HCT116 (cell line): ENCODE data around the gene CLDN15. TPM values are rescaled to one million over a fixed set of nuclear protein-coding genes. Genes with fewer than 3 reads are reported as not detected.

Source experiments
- ATAC-seq: fragments of 200-7000 bp; cut with Tn5 transposase; 2 replicates; pipeline ENCODE4 v1.9.1; 2020; ENCODE audit warnings: mild to moderate bottlenecking, moderate library complexity
- BruUV-seq: library from RNA; stranded (reverse); fragments of 400-500 nt; replicated peaks from 2 replicates; lab custom pipeline; 2021; lab: Mats Ljungman, UMichigan
- CTCF ChIA-PET: fragments of 300-600 bp; sonication (Branson Sonifier 250); formaldehyde crosslinking; loops from one replicate; lab custom pipeline; 2021; ENCODE audit warnings: antibody characterized with exemption; lab: Charles Lee
- POLR2A ChIA-PET: fragments of 300-600, 350-600 bp; sonication (Branson Sonifier 250); formaldehyde crosslinking; loops from one replicate; lab custom pipeline; 2021; ENCODE audit warnings: antibody characterized with exemption; lab: Charles Lee
- RAD21 ChIA-PET, 2 experiments: fragments of 300-600 bp; sonication (Branson Sonifier 250); formaldehyde crosslinking; loops; one replicate each; lab custom pipeline; 2023; ENCODE audit warnings: low total read pairs in 2 of 2; ENCODE audit not compliant: uncharacterized antibody in 2 of 2, unreplicated experiment in 2 of 2, low non-redundant PET in 1 of 2; lab: Charles Lee
- DNase-seq: peaks from one replicate; pipeline ENCODE4 v3.0.0-alpha.2; 2010; ENCODE audit warnings: low read depth, low spot score
- H2AFZ ChIP-seq: fragments of 200-600 bp; shearing (Covaris generic), sonication (generic); 2 replicates; pipeline ENCODE4 v1.6.1; 2017; ENCODE audit warnings: low read depth, mixed run types, mixed read lengths, antibody characterized with exemption, low read length; ENCODE audit not compliant: poor library complexity, severe bottlenecking
- H3K27ac ChIP-seq: 2 replicates; pipeline ENCODE4 v1.5.1; 2012; ENCODE audit warnings: low read depth, low read length
- H3K27me3 ChIP-seq: fragments of 200-600 bp; sonication (generic); 2 replicates; pipeline ENCODE4 v1.6.1; 2016; ENCODE audit warnings: mixed run types, low read length, mixed read lengths; ENCODE audit not compliant: insufficient read depth
- H3K36me3 ChIP-seq, 2 experiments: fragments of 200-500 bp in 1 of 2; fragments of 200-600 bp in 1 of 2; sonication (Bioruptor generic) in 1 of 2; sonication (generic) in 1 of 2; 2 replicates each; pipeline versions ENCODE4 v1.5.1 to v1.6.1; 2014 to 2016; ENCODE audit warnings: low read length in 2 of 2, inconsistent platforms in 1 of 2, mixed read lengths in 1 of 2, mixed run types in 1 of 2; ENCODE audit not compliant: insufficient read depth in 2 of 2, control insufficient read depth in 1 of 2
- H3K4me1 ChIP-seq, 2 experiments: fragments of 200-600 bp in 1 of 2; sonication (generic) in 1 of 2; 2 replicates each; pipeline versions ENCODE4 v1.5.1 to v1.6.1; 2012 to 2017; ENCODE audit warnings: low read length in 2 of 2, inconsistent platforms in 1 of 2, mild to moderate bottlenecking in 1 of 2, mixed read lengths in 1 of 2, mixed run types in 1 of 2, moderate library complexity in 1 of 2; ENCODE audit not compliant: insufficient read depth in 2 of 2, control insufficient read depth in 1 of 2
- H3K4me2 ChIP-seq: fragments of 200-600 bp; sonication (generic); 2 replicates; pipeline ENCODE4 v1.6.1; 2017; ENCODE audit warnings: mixed run types, low read length, mixed read lengths
- H3K4me3 ChIP-seq, 2 experiments: fragments of 200-600 bp in 1 of 2; sonication (generic) in 1 of 2; replicated peaks in 1 of 2; 2 replicates each; pipeline ENCODE4 v1.5.1; 2011 to 2016; ENCODE audit warnings: low read length in 2 of 2, control low read depth in 1 of 2, low read depth in 1 of 2, mild to moderate bottlenecking in 1 of 2, mixed read lengths in 1 of 2, mixed run types in 1 of 2
- H3K79me2 ChIP-seq: fragments of 200-600 bp; sonication (generic); 2 replicates; pipeline ENCODE4 v1.6.1; 2017; ENCODE audit warnings: mild to moderate bottlenecking, mixed run types, low read length, moderate library complexity, mixed read lengths; ENCODE audit not compliant: insufficient read depth
- H3K9ac ChIP-seq: fragments of 200-600 bp; sonication (generic); 2 replicates; pipeline ENCODE4 v1.6.1; 2016; ENCODE audit warnings: low read length, mixed read lengths
- H3K9me2 ChIP-seq: fragments of 200-600 bp; sonication (generic), shearing (Covaris generic); 2 replicates; pipeline ENCODE4 v1.6.1; 2017; ENCODE audit warnings: mixed run types, mild to moderate bottlenecking, moderate library complexity; ENCODE audit not compliant: insufficient read depth
- H3K9me3 ChIP-seq, 2 experiments: fragments of 200-500 bp in 1 of 2; fragments of 200-600 bp in 1 of 2; sonication (Bioruptor generic) in 1 of 2; sonication (generic) in 1 of 2; 2 replicates each; pipeline ENCODE4 v1.6.1; 2014 to 2017; ENCODE audit warnings: low read length in 2 of 2, mixed read lengths in 2 of 2, inconsistent platforms in 1 of 2, low read depth in 1 of 2, mild to moderate bottlenecking in 1 of 2, mixed run types in 1 of 2, moderate library complexity in 1 of 2; ENCODE audit not compliant: control insufficient read depth in 1 of 2, insufficient read depth in 1 of 2
- H4K20me1 ChIP-seq: fragments of 200-600 bp; sonication (generic), shearing (Covaris generic); 2 replicates; pipeline ENCODE4 v1.6.1; 2017; ENCODE audit warnings: mixed run types, mild to moderate bottlenecking, moderate library complexity; ENCODE audit not compliant: insufficient read depth
- ELF1 ChIP-seq: IDR thresholded peaks from 2 replicates; pipeline ENCODE4 v1.6.1; 2012; ENCODE audit warnings: low read depth, borderline replicate concordance
- EZH2 ChIP-seq: fragments of 200-600 bp; sonication (generic); IDR thresholded peaks from 2 replicates; pipeline ENCODE4 v1.6.1; 2017; ENCODE audit warnings: antibody characterized with exemption, mixed run types
- EZH2phosphoT487 ChIP-seq: fragments of 200-600 bp; IDR thresholded peaks from 2 replicates; pipeline ENCODE4 v1.6.1; 2018; ENCODE audit warnings: antibody characterized with exemption, borderline replicate concordance
- SIN3A ChIP-seq: IDR thresholded peaks from 2 replicates; pipeline ENCODE4 v1.6.1; 2012; ENCODE audit warnings: low read depth
- TCF7L2 ChIP-seq: IDR thresholded peaks from 2 replicates; pipeline ENCODE4 v1.7.0; 2011; ENCODE audit warnings: borderline replicate concordance, inconsistent platforms; ENCODE audit not compliant: insufficient read depth, insufficient read length; ENCODE audit errors: extremely low read depth
- YY1 ChIP-seq: IDR thresholded peaks from 2 replicates; pipeline ENCODE4 v1.6.1; 2011; ENCODE audit warnings: low read length, low read depth, moderate library complexity, mild to moderate bottlenecking; ENCODE audit not compliant: insufficient replicate concordance; ENCODE audit errors: extremely low read depth
- ZFX ChIP-seq: fragments of 450-650 bp; IDR thresholded peaks from 2 replicates; pipeline ENCODE4 v1.6.1; 2017
- intact Hi-C: fragments of 100-400 bp; cut with micrococcal nuclease; formaldehyde crosslinking; loops from 2 replicates; pipeline ENCODE4 v1.10.0; 2022
- total RNA-seq: library from RNA; stranded (reverse); gene quantifications from one replicate; pipeline ENCODE4 v1.2.1, GENCODE V29; 2021; ENCODE audit not compliant: unreplicated experiment
- TF ChIP-seq, protein P1 (sequence below): IDR thresholded peaks from 2 replicates; pipeline ENCODE4 v1.6.1; 2011; ENCODE audit warnings: mild to moderate bottlenecking, low read length, moderate library complexity; ENCODE audit not compliant: insufficient replicate concordance; ENCODE audit errors: extremely low read depth
- TF ChIP-seq, protein P2 (sequence below): IDR thresholded peaks from 2 replicates; pipeline ENCODE4 v1.6.1; 2012; ENCODE audit warnings: low read depth
- TF ChIP-seq, protein P3 (sequence below), 3 experiments: fragments of 200-600 bp in 1 of 3; sonication (generic) in 1 of 3; IDR thresholded peaks in 2 of 3; conservative IDR thresholded peaks in 1 of 3; 2 replicates each; pipeline ENCODE4 v1.5.1; 2012 to 2017; ENCODE audit warnings: low read depth in 2 of 3, low read length in 2 of 3, antibody characterized with exemption in 1 of 3, borderline replicate concordance in 1 of 3, control low read depth in 1 of 3, mild to moderate bottlenecking in 1 of 3, mixed read lengths in 1 of 3, mixed run types in 1 of 3, moderate library complexity in 1 of 3; ENCODE audit not compliant: insufficient read depth in 1 of 3

The CLDN15 gene
- total RNA-seq, 1 experiment from 2014 or later = 16.9 TPM

- no TSS peak for BruUV-seq
- no peaks in the 10 kb centered on the region for H3K9me3 ChIP-seq
- H2AFZ ChIP-seq = no peak overlapping the region
- TF ChIP-seq YY1 (no peak), TCF7L2 (no peak), EZH2 (no peak), ZFX (no peak), SIN3A (no peak), EZH2phosphoT487 (no peak), ELF1 (no peak)
- TF ChIP-seq, protein P1, sequence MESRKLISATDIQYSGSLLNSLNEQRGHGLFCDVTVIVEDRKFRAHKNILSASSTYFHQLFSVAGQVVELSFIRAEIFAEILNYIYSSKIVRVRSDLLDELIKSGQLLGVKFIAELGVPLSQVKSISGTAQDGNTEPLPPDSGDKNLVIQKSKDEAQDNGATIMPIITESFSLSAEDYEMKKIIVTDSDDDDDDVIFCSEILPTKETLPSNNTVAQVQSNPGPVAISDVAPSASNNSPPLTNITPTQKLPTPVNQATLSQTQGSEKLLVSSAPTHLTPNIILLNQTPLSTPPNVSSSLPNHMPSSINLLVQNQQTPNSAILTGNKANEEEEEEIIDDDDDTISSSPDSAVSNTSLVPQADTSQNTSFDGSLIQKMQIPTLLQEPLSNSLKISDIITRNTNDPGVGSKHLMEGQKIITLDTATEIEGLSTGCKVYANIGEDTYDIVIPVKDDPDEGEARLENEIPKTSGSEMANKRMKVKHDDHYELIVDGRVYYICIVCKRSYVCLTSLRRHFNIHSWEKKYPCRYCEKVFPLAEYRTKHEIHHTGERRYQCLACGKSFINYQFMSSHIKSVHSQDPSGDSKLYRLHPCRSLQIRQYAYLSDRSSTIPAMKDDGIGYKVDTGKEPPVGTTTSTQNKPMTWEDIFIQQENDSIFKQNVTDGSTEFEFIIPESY = no peak
- TF ChIP-seq, protein P2, sequence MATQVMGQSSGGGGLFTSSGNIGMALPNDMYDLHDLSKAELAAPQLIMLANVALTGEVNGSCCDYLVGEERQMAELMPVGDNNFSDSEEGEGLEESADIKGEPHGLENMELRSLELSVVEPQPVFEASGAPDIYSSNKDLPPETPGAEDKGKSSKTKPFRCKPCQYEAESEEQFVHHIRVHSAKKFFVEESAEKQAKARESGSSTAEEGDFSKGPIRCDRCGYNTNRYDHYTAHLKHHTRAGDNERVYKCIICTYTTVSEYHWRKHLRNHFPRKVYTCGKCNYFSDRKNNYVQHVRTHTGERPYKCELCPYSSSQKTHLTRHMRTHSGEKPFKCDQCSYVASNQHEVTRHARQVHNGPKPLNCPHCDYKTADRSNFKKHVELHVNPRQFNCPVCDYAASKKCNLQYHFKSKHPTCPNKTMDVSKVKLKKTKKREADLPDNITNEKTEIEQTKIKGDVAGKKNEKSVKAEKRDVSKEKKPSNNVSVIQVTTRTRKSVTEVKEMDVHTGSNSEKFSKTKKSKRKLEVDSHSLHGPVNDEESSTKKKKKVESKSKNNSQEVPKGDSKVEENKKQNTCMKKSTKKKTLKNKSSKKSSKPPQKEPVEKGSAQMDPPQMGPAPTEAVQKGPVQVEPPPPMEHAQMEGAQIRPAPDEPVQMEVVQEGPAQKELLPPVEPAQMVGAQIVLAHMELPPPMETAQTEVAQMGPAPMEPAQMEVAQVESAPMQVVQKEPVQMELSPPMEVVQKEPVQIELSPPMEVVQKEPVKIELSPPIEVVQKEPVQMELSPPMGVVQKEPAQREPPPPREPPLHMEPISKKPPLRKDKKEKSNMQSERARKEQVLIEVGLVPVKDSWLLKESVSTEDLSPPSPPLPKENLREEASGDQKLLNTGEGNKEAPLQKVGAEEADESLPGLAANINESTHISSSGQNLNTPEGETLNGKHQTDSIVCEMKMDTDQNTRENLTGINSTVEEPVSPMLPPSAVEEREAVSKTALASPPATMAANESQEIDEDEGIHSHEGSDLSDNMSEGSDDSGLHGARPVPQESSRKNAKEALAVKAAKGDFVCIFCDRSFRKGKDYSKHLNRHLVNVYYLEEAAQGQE = no peak
- TF ChIP-seq, protein P3, sequence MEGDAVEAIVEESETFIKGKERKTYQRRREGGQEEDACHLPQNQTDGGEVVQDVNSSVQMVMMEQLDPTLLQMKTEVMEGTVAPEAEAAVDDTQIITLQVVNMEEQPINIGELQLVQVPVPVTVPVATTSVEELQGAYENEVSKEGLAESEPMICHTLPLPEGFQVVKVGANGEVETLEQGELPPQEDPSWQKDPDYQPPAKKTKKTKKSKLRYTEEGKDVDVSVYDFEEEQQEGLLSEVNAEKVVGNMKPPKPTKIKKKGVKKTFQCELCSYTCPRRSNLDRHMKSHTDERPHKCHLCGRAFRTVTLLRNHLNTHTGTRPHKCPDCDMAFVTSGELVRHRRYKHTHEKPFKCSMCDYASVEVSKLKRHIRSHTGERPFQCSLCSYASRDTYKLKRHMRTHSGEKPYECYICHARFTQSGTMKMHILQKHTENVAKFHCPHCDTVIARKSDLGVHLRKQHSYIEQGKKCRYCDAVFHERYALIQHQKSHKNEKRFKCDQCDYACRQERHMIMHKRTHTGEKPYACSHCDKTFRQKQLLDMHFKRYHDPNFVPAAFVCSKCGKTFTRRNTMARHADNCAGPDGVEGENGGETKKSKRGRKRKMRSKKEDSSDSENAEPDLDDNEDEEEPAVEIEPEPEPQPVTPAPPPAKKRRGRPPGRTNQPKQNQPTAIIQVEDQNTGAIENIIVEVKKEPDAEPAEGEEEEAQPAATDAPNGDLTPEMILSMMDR (IDR thresholded peaks at IDR 0.05 in 2 of 3, conservative IDR thresholded peaks at IDR 0.05 in 1 of 3; ENCODE audit: borderline replicate concordance in 1 of 3, insufficient read depth in 1 of 3, low read depth in 2 of 3, low read length in 2 of 3) = no peak
- H3K79me2 ChIP-seq = no peaks in the 10 kb centered on the region
- peaks cover 7 to 20% of the 10 kb centered on the region in 2 experiments for H3K4me1 ChIP-seq
- H3K4me2 ChIP-seq = no peak overlapping the region
- H3K4me3 ChIP-seq = no peak overlapping the region
- ChIA-PET POLR2A (no interaction called here), RAD21 (no interaction called here), CTCF (interaction anchor here (1.9 kb wide), 1 partner anchor 9 kb away, joined by 7 read pairs; no protein-coding TSS in a partner anchor)
- H3K9me2 ChIP-seq = no peaks in the 10 kb centered on the region
- DNase-seq (no peak), ATAC-seq (no peak)
- H3K27ac ChIP-seq = no peak overlapping the region
- H3K27me3 ChIP-seq = no peaks in the 10 kb centered on the region
- no peak overlapping the region for H3K9ac ChIP-seq
- no peaks in the 10 kb centered on the region; a peak in 1 of 4 replicates for H3K36me3 ChIP-seq
- intact Hi-C loops = no loop called here
- no peaks in the 10 kb centered on the region for H4K20me1 ChIP-seq
These were observed 3.0 kb downstream of the CLDN15 start for GRCh38 chr7:101234636-101235035.
